B cell (primary cell): ENCODE data around the gene EPB41L4A.

Source experiments
- CTCF ChIP-seq: fragments of 200-600 bp; IDR thresholded peaks from one replicate; pipeline ENCODE4 v1.8.0; 2022; ENCODE audit warnings: antibody characterized with exemption, mild to moderate bottlenecking
- EZH2 ChIP-seq: IDR thresholded peaks from 2 replicates; pipeline ENCODE4 v1.6.1; 2012; ENCODE audit warnings: borderline replicate concordance, low read depth, mild to moderate bottlenecking, moderate library complexity, low read length; ENCODE audit not compliant: insufficient read depth, poor library complexity, severe bottlenecking

GRCh38 chr5:112356178-112356956, 62.7 kb downstream of the EPB41L4A start:
- TF ChIP-seq CTCF (no peak), EZH2 (no peak)
